A673 (cell line): ENCODE measurements around the gene ABLIM3.

Experiments
- EZH2 ChIP-seq: fragments of 200-600 bp; sonication (generic); IDR thresholded peaks from 2 replicates; pipeline ENCODE4 v1.6.1; 2017; ENCODE audit warnings: borderline replicate concordance, low read depth, mild to moderate bottlenecking, mixed read lengths, antibody characterized with exemption, low read length; ENCODE audit not compliant: poor library complexity, severe bottlenecking
- TF ChIP-seq, protein P1 (sequence below): fragments of 300-800, 200-600 bp; sonication (generic); conservative IDR thresholded peaks from 2 replicates; pipeline ENCODE4 v1.5.1; 2017; ENCODE audit warnings: low read depth, mild to moderate bottlenecking, antibody characterized with exemption, low read length, moderate library complexity, mixed read lengths

DNA sequence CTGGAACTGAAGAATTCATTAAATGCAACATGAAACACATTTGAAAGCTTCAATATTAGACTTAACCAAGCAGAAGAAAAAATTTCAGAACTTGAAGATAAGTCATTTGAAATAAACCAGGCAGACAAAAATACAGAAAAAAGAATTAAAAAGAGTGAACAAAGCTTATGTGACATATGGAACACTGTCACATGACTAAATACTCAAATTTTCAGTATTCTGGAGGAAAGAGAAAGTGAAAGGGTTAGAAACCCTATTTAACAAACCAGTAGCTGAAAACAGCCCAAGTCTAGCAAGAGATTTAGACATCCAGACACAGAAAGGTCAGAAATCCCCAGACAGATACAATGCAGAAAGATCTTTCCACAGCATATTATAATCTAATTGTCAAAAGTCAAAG lies 41.4 kb upstream of the ABLIM3 start:
- TF ChIP-seq, protein P1, sequence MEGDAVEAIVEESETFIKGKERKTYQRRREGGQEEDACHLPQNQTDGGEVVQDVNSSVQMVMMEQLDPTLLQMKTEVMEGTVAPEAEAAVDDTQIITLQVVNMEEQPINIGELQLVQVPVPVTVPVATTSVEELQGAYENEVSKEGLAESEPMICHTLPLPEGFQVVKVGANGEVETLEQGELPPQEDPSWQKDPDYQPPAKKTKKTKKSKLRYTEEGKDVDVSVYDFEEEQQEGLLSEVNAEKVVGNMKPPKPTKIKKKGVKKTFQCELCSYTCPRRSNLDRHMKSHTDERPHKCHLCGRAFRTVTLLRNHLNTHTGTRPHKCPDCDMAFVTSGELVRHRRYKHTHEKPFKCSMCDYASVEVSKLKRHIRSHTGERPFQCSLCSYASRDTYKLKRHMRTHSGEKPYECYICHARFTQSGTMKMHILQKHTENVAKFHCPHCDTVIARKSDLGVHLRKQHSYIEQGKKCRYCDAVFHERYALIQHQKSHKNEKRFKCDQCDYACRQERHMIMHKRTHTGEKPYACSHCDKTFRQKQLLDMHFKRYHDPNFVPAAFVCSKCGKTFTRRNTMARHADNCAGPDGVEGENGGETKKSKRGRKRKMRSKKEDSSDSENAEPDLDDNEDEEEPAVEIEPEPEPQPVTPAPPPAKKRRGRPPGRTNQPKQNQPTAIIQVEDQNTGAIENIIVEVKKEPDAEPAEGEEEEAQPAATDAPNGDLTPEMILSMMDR = no peak
- TF ChIP-seq EZH2 = no peak
